EH (cell line): ENCODE measurements around the gene SLTM.
"Not testable (repeated sequence)": the region's sequence is repeated elsewhere in the genome, so short reads cannot be mapped to it uniquely, and the experiment has no call there.

Experiments
- DNase-seq: peaks from one replicate; pipeline ENCODE4 v3.0.0-alpha.2; 2015; ENCODE audit warnings: low read depth

The SLTM gene

GRCh38 chr15:58933281-58934113 lies at the start of gene SLTM:
TSS of gene SLTM (minus strand) at chr15:58933679. CDS start at chr15:58933565, 114 bp downstream.
- peak; percentile 95 for DNase-seq

- DNase-seq = no peak
These were observed 49.8 kb upstream of the SLTM start for GRCh38 chr15:58983261-58983660.

- no peak for DNase-seq
These were observed 48.5 kb upstream of the SLTM start for GRCh38 chr15:58981808-58982475.

- peak; percentile 48 for DNase-seq
These were observed 47.0 kb upstream of the SLTM start for GRCh38 chr15:58980351-58980939.

- DNase-seq = no peak
These were observed 44.4 kb upstream of the SLTM start for GRCh38 chr15:58977887-58978286.

GRCh38 chr15:58967479-58967878 lies 34.0 kb upstream of the SLTM start:
- no peak for DNase-seq

GRCh38 chr15:58966698-58967097 lies 33.2 kb upstream of the SLTM start:
- peak; percentile 53 for DNase-seq

- peak; percentile 38 for DNase-seq
These were observed 29.4 kb upstream of the SLTM start for GRCh38 chr15:58962662-58963565.

GRCh38 chr15:58962136-58962535 lies 28.7 kb upstream of the SLTM start:
- DNase-seq = no peak

GRCh38 chr15:58958811-58959210 lies 25.3 kb upstream of the SLTM start:
- DNase-seq = no peak

GRCh38 chr15:58957101-58957973 lies 23.9 kb upstream of the SLTM start:
- DNase-seq = peak; percentile 71

GRCh38 chr15:58952751-58953150 lies 19.3 kb upstream of the SLTM start:
- DNase-seq = peak; percentile 45

- DNase-seq = peak; percentile 74
These were observed 18.0 kb upstream of the SLTM start for GRCh38 chr15:58951388-58952007.

GRCh38 chr15:58947179-58947578 lies 13.7 kb upstream of the SLTM start:
- peak; percentile 51 for DNase-seq

- not testable (repeated sequence) for DNase-seq
These were observed 1.5 kb upstream of the SLTM start for GRCh38 chr15:58934974-58935373.

GRCh38 chr15:58934521-58934920 lies 1.0 kb upstream of the SLTM start:
- DNase-seq = peak; percentile 32

GRCh38 chr15:58934114-58934447 lies 602 bp upstream of the SLTM start:
- DNase-seq = no peak

GRCh38 chr15:58932710-58933280 lies 684 bp downstream of the SLTM start:
- peak; percentile 51 for DNase-seq

- peak; percentile 72 for DNase-seq
These were observed 1.4 kb downstream of the SLTM start for GRCh38 chr15:58931987-58932588.

- no peak for DNase-seq
These were observed 3.5 kb downstream of the SLTM start for GRCh38 chr15:58929891-58930416.
